GM11168 (cell line): ENCODE measurements around the gene TRPC5OS.

Source experiments
- in situ Hi-C: fragments of 300-500 bp; cut with MboI; formaldehyde crosslinking; loops from one replicate; pipeline ENCODE4 v1.12.0; 2022; ENCODE audit warnings: low sequenced_read_pairs; ENCODE audit not compliant: unreplicated experiment

TRPC5OS gene

DNA sequence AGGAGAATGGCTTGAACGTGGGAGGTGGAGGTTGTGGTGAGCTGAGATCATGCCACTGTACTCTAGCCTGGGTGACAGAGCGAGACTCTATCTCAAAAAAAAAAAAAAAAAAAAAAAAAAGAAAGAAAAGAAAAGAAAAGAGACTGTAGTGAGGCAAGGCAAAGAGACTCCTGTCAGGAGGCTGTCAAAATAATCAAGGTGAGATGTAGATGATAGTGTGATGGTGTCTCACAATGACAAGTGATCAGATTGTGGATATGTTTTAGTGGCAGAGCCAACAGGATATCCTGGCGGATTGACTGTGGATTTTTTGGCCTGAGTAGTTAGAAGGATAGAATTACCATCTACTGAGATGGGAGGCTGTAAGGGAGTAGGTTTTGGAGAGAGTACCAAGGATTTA is 12.6 kb downstream of the TRPC5OS start:
- in situ Hi-C loops: no loop called here

- in situ Hi-C loops: no loop called here
These were observed 16.4 kb downstream of the TRPC5OS start for GRCh38 chrX:111892375-111892774.

GRCh38 chrX:111896148-111896547 is 20.2 kb downstream of the TRPC5OS start:
- in situ Hi-C loops: no loop called here

GRCh38 chrX:111914398-111915090 is 38.6 kb downstream of the TRPC5OS start:
- in situ Hi-C loops: no loop called here

GRCh38 chrX:111917591-111917990 is 41.6 kb downstream of the TRPC5OS start:
- in situ Hi-C loops: no loop called here

- in situ Hi-C loops: no loop called here
These were observed 52.5 kb downstream of the TRPC5OS start for GRCh38 chrX:111928456-111928855.
